Liver (tissue), 3 donors: Measurements from ENCODE around the gene ZNF132.

Experiments
- EGR1 ChIP-seq, 2 donors: IDR thresholded peaks; 2 replicates each; pipeline ENCODE4 v1.6.1; 2016 to 2018; ENCODE audit warnings: antibody characterized with exemption in 2 of 2, low read depth in 2 of 2
- FOXA1 ChIP-seq: IDR thresholded peaks from 2 replicates; pipeline ENCODE4 v1.6.1; 2016; ENCODE audit warnings: antibody characterized with exemption
- GABPA ChIP-seq, 2 donors: IDR thresholded peaks in 1 of 2; conservative IDR thresholded peaks in 1 of 2; 2 replicates each; pipeline ENCODE4 v1.6.1; 2016; ENCODE audit warnings: antibody characterized with exemption in 2 of 2, mild to moderate bottlenecking in 1 of 2, moderate library complexity in 1 of 2
- HNF4G ChIP-seq: IDR thresholded peaks from 2 replicates; pipeline ENCODE4 v1.6.1; 2016; ENCODE audit warnings: antibody characterized with exemption
- RAD21 ChIP-seq, 2 donors: IDR thresholded peaks; 2 replicates each; pipeline ENCODE4 v1.6.1; 2016; ENCODE audit warnings: antibody characterized with exemption in 2 of 2, mild to moderate bottlenecking in 2 of 2
- RXRA ChIP-seq, 2 donors: IDR thresholded peaks; 2 replicates each; pipeline ENCODE4 v1.6.1; 2017 to 2018; ENCODE audit warnings: antibody characterized with exemption in 2 of 2, mild to moderate bottlenecking in 1 of 2
- SP1 ChIP-seq: IDR thresholded peaks from 2 replicates; pipeline ENCODE4 v1.6.1; 2018; ENCODE audit warnings: antibody characterized with exemption, mild to moderate bottlenecking
- YY1 ChIP-seq: IDR thresholded peaks from 2 replicates; pipeline ENCODE4 v1.6.1; 2016; ENCODE audit warnings: antibody characterized with exemption, mild to moderate bottlenecking
- TF ChIP-seq, protein P1 (sequence below): fragments of 150-350 bp; IDR thresholded peaks from 2 replicates; pipeline ENCODE4 v1.5.1; 2017; ENCODE audit warnings: improper control_type of control experiment, low read depth, low read length; ENCODE audit not compliant: missing input control
- TF ChIP-seq, protein P2 (sequence below): IDR thresholded peaks from 2 replicates; pipeline ENCODE4 v1.6.1; 2016; ENCODE audit warnings: antibody characterized with exemption, mild to moderate bottlenecking
- TF ChIP-seq, protein P3 (sequence below): IDR thresholded peaks from 2 replicates; pipeline ENCODE4 v1.6.1; 2016; ENCODE audit warnings: antibody characterized with exemption
- TF ChIP-seq, protein P4 (sequence below): IDR thresholded peaks from 2 replicates; pipeline ENCODE4 v1.6.1; 2016; ENCODE audit warnings: antibody characterized with exemption
- donor health status: healthy.
- donor health status: healthy.

DNA sequence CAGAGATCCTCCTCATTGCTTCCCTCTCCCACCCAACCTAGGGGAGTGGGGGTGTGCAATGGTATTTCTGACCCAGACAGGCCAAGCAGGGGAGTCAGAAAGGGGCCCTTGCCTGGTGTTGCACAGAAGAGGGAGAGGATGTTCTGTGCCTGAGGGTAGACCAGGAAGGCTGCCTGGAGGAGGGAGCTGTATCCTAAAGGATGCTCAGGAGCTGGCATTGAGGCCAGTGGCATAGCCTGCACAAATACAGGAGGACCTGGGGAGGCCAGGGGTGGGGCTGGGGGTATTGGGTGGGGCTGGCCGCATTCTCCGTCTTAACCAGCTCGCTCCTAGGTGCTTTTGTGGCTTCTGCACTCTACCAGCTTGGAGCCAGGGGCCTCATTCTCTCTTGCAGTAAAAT is 40.0 kb downstream of the ZNF132 start:
- TF ChIP-seq, protein P1, sequence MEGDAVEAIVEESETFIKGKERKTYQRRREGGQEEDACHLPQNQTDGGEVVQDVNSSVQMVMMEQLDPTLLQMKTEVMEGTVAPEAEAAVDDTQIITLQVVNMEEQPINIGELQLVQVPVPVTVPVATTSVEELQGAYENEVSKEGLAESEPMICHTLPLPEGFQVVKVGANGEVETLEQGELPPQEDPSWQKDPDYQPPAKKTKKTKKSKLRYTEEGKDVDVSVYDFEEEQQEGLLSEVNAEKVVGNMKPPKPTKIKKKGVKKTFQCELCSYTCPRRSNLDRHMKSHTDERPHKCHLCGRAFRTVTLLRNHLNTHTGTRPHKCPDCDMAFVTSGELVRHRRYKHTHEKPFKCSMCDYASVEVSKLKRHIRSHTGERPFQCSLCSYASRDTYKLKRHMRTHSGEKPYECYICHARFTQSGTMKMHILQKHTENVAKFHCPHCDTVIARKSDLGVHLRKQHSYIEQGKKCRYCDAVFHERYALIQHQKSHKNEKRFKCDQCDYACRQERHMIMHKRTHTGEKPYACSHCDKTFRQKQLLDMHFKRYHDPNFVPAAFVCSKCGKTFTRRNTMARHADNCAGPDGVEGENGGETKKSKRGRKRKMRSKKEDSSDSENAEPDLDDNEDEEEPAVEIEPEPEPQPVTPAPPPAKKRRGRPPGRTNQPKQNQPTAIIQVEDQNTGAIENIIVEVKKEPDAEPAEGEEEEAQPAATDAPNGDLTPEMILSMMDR: no peak
- TF ChIP-seq EGR1 (IDR thresholded peaks at IDR 0.05; ENCODE audit: low read depth in 2 of 2): no peak
- no peak for TF ChIP-seq FOXA1
- no peak for TF ChIP-seq GABPA (IDR thresholded peaks at IDR 0.05 in 1 of 2, conservative IDR thresholded peaks at IDR 0.05 in 1 of 2)
- TF ChIP-seq, protein P2, sequence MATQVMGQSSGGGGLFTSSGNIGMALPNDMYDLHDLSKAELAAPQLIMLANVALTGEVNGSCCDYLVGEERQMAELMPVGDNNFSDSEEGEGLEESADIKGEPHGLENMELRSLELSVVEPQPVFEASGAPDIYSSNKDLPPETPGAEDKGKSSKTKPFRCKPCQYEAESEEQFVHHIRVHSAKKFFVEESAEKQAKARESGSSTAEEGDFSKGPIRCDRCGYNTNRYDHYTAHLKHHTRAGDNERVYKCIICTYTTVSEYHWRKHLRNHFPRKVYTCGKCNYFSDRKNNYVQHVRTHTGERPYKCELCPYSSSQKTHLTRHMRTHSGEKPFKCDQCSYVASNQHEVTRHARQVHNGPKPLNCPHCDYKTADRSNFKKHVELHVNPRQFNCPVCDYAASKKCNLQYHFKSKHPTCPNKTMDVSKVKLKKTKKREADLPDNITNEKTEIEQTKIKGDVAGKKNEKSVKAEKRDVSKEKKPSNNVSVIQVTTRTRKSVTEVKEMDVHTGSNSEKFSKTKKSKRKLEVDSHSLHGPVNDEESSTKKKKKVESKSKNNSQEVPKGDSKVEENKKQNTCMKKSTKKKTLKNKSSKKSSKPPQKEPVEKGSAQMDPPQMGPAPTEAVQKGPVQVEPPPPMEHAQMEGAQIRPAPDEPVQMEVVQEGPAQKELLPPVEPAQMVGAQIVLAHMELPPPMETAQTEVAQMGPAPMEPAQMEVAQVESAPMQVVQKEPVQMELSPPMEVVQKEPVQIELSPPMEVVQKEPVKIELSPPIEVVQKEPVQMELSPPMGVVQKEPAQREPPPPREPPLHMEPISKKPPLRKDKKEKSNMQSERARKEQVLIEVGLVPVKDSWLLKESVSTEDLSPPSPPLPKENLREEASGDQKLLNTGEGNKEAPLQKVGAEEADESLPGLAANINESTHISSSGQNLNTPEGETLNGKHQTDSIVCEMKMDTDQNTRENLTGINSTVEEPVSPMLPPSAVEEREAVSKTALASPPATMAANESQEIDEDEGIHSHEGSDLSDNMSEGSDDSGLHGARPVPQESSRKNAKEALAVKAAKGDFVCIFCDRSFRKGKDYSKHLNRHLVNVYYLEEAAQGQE: no peak
- no peak for TF ChIP-seq SP1
- TF ChIP-seq, protein P3, sequence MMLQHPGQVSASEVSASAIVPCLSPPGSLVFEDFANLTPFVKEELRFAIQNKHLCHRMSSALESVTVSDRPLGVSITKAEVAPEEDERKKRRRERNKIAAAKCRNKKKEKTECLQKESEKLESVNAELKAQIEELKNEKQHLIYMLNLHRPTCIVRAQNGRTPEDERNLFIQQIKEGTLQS: no peak
- TF ChIP-seq, protein P4, sequence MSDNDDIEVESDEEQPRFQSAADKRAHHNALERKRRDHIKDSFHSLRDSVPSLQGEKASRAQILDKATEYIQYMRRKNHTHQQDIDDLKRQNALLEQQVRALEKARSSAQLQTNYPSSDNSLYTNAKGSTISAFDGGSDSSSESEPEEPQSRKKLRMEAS: no peak
- TF ChIP-seq YY1: no peak
- TF ChIP-seq RAD21 (IDR thresholded peaks at IDR 0.05): no peak
- no peak for TF ChIP-seq HNF4G
- no peak for TF ChIP-seq RXRA (IDR thresholded peaks at IDR 0.05)
